ENCODE measurements around the gene IRX6. TPM values are rescaled to one million over a fixed set of nuclear protein-coding genes. Genes with fewer than 3 reads are reported as not detected.

The IRX6 gene
- polyA plus RNA-seq, 1 donor (not counting 4 experiments of a cell fraction or from before 2014, with no cell fraction given), result not detected

- DNase-seq (ENCODE audit: low read depth, low spot score), result no peak
- Histone ChIP-seq H2AFZ (ENCODE audit: control insufficient read depth, low read length) (no peak overlapping the region), H3K27ac (ENCODE audit: control insufficient read depth, insufficient read depth, low read length) (no peak overlapping the region), H3K9ac (ENCODE audit: control insufficient read depth, extremely low read depth, insufficient read depth, low read length) (no peak overlapping the region), H4K20me1 (ENCODE audit: control insufficient read depth, extremely low read depth, insufficient read depth, low read length) (no peaks in the 10 kb centered on the region), H3K27me3 (ENCODE audit: control insufficient read depth, extremely low read depth, insufficient read depth, low read length) (no peaks in the 10 kb centered on the region), H3K4me3 (ENCODE audit: control insufficient read depth in 2 of 3, extremely low read depth in 1 of 3, insufficient read depth in 2 of 3, low read depth in 1 of 3, low read length in 3 of 3) (no peak overlapping the region), H3K4me2 (ENCODE audit: control insufficient read depth, extremely low read depth, insufficient read depth, low read depth, low read length) (no peak overlapping the region), H3K9me3 (ENCODE audit: control insufficient read depth, low read depth, low read length) (no peaks in the 10 kb centered on the region), H3K9me1 (ENCODE audit: control insufficient read depth, extremely low read depth, insufficient read depth, low read length) (no peaks in the 10 kb centered on the region), H3K36me3 (ENCODE audit: control insufficient read depth in 2 of 2, extremely low read depth in 1 of 2, insufficient read depth in 2 of 2, low read length in 2 of 2) (no peaks in the 10 kb centered on the region), H3K4me1 (ENCODE audit: control insufficient read depth, extremely low read depth, insufficient read depth, low read length) (no peaks in the 10 kb centered on the region), H3K79me2 (ENCODE audit: control insufficient read depth, insufficient read depth, low read length) (no peaks in the 10 kb centered on the region)
- dilution Hi-C loops (cut with MboI; ENCODE audit: extremely low pct_ligation_motif_present, low sequenced_read_pairs), result no loop called here
- no peak for TF ChIP-seq CTCF (optimal IDR thresholded peaks at IDR 0.05 in 1 of 3, IDR thresholded peaks at IDR 0.05 in 1 of 3, conservative IDR thresholded peaks at IDR 0.05 in 1 of 3; ENCODE audit: extremely low read depth in 1 of 3, insufficient read depth in 2 of 3, low read length in 3 of 3)
- no peak for TF ChIP-seq EZH2 (IDR thresholded peaks at IDR 0.05; ENCODE audit: low read length)
- no peak for FAIRE-seq
These were observed 32.2 kb upstream of the IRX6 start for GRCh38 chr16:55291847-55292246.

- FAIRE-seq (no peak), DNase-seq (ENCODE audit: low read depth, low spot score) (no peak)
- dilution Hi-C loops (cut with MboI; ENCODE audit: extremely low pct_ligation_motif_present, low sequenced_read_pairs), result no loop called here
- H2AFZ ChIP-seq (ENCODE audit: control insufficient read depth, low read length), result no peak overlapping the region
- no peaks in the 10 kb centered on the region for H3K36me3 ChIP-seq (ENCODE audit: control insufficient read depth in 2 of 2, extremely low read depth in 1 of 2, insufficient read depth in 2 of 2, low read length in 2 of 2)
- no peak overlapping the region for H3K4me3 ChIP-seq (ENCODE audit: control insufficient read depth in 2 of 3, extremely low read depth in 1 of 3, insufficient read depth in 2 of 3, low read depth in 1 of 3, low read length in 3 of 3)
- no peaks in the 10 kb centered on the region for H3K79me2 ChIP-seq (ENCODE audit: control insufficient read depth, insufficient read depth, low read length)
- no peak overlapping the region for H3K9ac ChIP-seq (ENCODE audit: control insufficient read depth, extremely low read depth, insufficient read depth, low read length)
- H3K9me3 ChIP-seq (ENCODE audit: control insufficient read depth, low read depth, low read length), result no peaks in the 10 kb centered on the region
- H3K9me1 ChIP-seq (ENCODE audit: control insufficient read depth, extremely low read depth, insufficient read depth, low read length), result no peaks in the 10 kb centered on the region
- no peak overlapping the region for H3K4me2 ChIP-seq (ENCODE audit: control insufficient read depth, extremely low read depth, insufficient read depth, low read depth, low read length)
- no peaks in the 10 kb centered on the region for H4K20me1 ChIP-seq (ENCODE audit: control insufficient read depth, extremely low read depth, insufficient read depth, low read length)
- H3K27ac ChIP-seq (ENCODE audit: control insufficient read depth, insufficient read depth, low read length), result no peak overlapping the region
- no peaks in the 10 kb centered on the region for H3K4me1 ChIP-seq (ENCODE audit: control insufficient read depth, extremely low read depth, insufficient read depth, low read length)
- TF ChIP-seq EZH2 (IDR thresholded peaks at IDR 0.05; ENCODE audit: low read length), result no peak
- TF ChIP-seq CTCF (optimal IDR thresholded peaks at IDR 0.05 in 1 of 3, IDR thresholded peaks at IDR 0.05 in 1 of 3, conservative IDR thresholded peaks at IDR 0.05 in 1 of 3; ENCODE audit: extremely low read depth in 1 of 3, insufficient read depth in 2 of 3, low read length in 3 of 3), result no peak
- no peaks in the 10 kb centered on the region for H3K27me3 ChIP-seq (ENCODE audit: control insufficient read depth, extremely low read depth, insufficient read depth, low read length)
These were observed 31.5 kb upstream of the IRX6 start for GRCh38 chr16:55292491-55292890.

Measured in keratinocyte (primary cell).